Naive B cell (primary cell): ENCODE measurements around the gene CCDC71. TPM values are rescaled to one million over a fixed set of nuclear protein-coding genes. Genes with fewer than 3 reads are reported as not detected.
A peak's percentile ranks its signal among the peaks of the same experiment; 100 is the strongest.

Experiments used
- ATAC-seq, 2 donors: fragments of 150-1000 bp; cut with Tn5 transposase; 2 replicates each; pipeline ENCODE4 v1.10.0; 2021; ENCODE audit warnings: low read depth in 2 of 2, mild to moderate bottlenecking in 2 of 2, moderate library complexity in 2 of 2
- DNase-seq: peaks from one replicate; pipeline ENCODE4 v3.0.0; 2022
- H3K27ac Mint-ChIP-seq, 6 donors: one replicate each; pipeline ENCODE4 v1.8.0; 2020 to 2022; ENCODE audit warnings: mild to moderate bottlenecking in 6 of 6, mixed read lengths in 6 of 6, moderate library complexity in 5 of 6, inconsistent platforms in 2 of 6
- H3K27me3 Mint-ChIP-seq, 3 donors: one replicate each; pipeline ENCODE4 v1.8.0; 2021 to 2022; ENCODE audit warnings: mixed read lengths in 3 of 3, mild to moderate bottlenecking in 1 of 3
- H3K36me3 Mint-ChIP-seq, 2 donors: one replicate each; pipeline ENCODE4 v1.8.0; 2020 to 2022; ENCODE audit warnings: mixed read lengths in 2 of 2, inconsistent platforms in 1 of 2, mild to moderate bottlenecking in 1 of 2
- H3K4me1 Mint-ChIP-seq, 3 donors: one replicate each; pipeline ENCODE4 v1.8.0; 2020 to 2022; ENCODE audit warnings: mixed read lengths in 3 of 3, inconsistent platforms in 1 of 3, mild to moderate bottlenecking in 1 of 3, moderate library complexity in 1 of 3
- H3K4me3 Mint-ChIP-seq, 8 donors: one replicate each; pipeline ENCODE4 v1.8.0; 2020 to 2022; ENCODE audit warnings: mild to moderate bottlenecking in 8 of 8, mixed read lengths in 8 of 8, moderate library complexity in 8 of 8, inconsistent platforms in 2 of 8
- H3K9me3 Mint-ChIP-seq, 7 donors: one replicate each; pipeline ENCODE4 v1.8.0; 2020 to 2022; ENCODE audit warnings: mixed read lengths in 7 of 7, mild to moderate bottlenecking in 5 of 7, inconsistent platforms in 2 of 7, moderate library complexity in 1 of 7
- polyA plus RNA-seq, 6 donors: library from polyadenylated mRNA; unstranded; fragments of 300-500 nt; fragmentation: Illumina TruSeq; gene quantifications; one replicate each; pipeline ENCODE4 v1.2.3, GENCODE V29; 2021; ENCODE audit warnings: low read depth in 6 of 6

CCDC71 gene
- polyA plus RNA-seq, 6 donors from 2014 or later: 0.14 to 1.8 (median 1.3) TPM

- H3K4me3 Mint-ChIP-seq: peak overlapping the region in 4 of 8 donors; percentile 32 to 73 (median 51)
- ATAC-seq: no peak
- peaks cover 23 to 65% (median 56%) of the 10 kb centered on the region in 3 donors for H3K27me3 Mint-ChIP-seq
- no peaks in the 10 kb centered on the region for H3K9me3 Mint-ChIP-seq
- no peaks in the 10 kb centered on the region for H3K36me3 Mint-ChIP-seq
- DNase-seq: no peak
- peaks cover 8 to 10% (median 9%) of the 10 kb centered on the region in 3 donors for H3K4me1 Mint-ChIP-seq
- peak overlapping the region in 1 of 6 donors; percentile 30 for H3K27ac Mint-ChIP-seq
These were observed 32.7 kb downstream of the CCDC71 start for GRCh38 chr3:49133226-49133951.

DNA sequence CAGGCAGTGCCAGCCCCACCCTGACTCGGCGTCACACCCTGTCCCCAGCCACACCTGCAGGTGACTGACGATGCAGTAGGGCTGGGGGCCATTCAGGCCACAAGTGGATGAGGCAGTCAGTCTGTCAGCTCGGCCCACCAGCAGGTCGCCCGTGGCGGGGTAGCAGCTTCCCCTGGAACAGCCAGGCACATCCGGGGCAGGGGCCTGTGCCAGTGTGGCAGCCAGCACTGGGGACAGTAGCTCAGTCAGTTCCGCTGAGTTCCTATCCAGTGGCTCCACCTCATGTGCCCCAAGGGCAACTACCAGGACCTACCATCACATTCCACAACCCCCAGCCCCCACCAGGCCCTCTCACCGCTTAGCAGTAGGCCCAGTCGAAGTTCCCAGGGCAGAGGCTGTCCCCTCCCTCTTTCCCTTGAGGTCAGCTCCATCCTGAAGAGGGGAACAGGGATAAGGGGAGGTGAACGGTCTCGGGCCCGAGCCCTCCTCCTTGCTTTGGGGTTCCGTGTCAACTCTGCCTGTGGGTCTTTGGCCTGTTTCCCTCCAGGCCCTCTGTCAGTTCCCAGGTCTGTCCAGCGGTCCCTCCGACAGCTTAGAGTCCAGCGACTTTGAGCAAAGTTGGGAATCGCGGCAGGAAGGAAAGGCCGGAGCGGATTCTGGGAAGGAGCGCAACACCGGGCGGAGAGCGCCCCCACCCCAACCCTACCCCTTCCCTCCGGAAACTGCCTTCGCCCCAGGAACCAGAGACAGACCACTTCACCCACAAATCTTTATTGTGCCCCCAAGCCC lies 33.5 kb downstream of the CCDC71 start, which contains the start of gene LAMB2:
TSS of gene LAMB2 (minus strand) at position 614 of the 789 bp plus-strand sequence. CDS start at position 431, 183 bp downstream.
- ATAC-seq: peak; percentile 34 to 55
- H3K36me3 Mint-ChIP-seq: no peaks in the 10 kb centered on the region
- H3K4me3 Mint-ChIP-seq: peak within 1 kb of the TSS in 4 of 8 donors; percentile 32 to 73 (median 51)
- peaks cover 8 to 10% (median 9%) of the 10 kb centered on the region in 3 donors for H3K4me1 Mint-ChIP-seq
- peak within 1 kb of the TSS in 1 of 6 donors; percentile 30 for H3K27ac Mint-ChIP-seq
- peaks cover 23 to 58% (median 48%) of the 10 kb centered on the region in 3 donors for H3K27me3 Mint-ChIP-seq
- DNase-seq: no peak
- no peaks in the 10 kb centered on the region for H3K9me3 Mint-ChIP-seq

DNA sequence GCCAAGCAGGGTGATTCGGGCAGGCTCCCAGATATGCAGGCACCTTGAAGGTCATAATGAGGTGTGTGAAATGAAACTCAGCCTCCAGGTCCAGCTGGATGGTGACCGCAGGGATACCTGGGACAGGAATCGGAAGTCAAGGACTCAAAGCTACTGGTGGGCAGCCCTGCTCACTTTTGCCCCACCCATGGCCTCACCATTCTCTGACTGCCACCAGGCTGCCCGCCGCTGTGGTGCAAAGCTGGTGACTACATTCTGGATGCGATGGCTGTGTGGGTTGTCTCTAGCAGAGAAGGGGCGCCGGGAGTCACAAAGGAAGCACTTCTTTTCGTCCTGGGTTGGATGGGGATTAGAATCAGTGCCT lies 34.1 kb downstream of the CCDC71 start:
- no peaks in the 10 kb centered on the region for H3K36me3 Mint-ChIP-seq
- DNase-seq (no peak), ATAC-seq (no peak)
- H3K9me3 Mint-ChIP-seq: no peaks in the 10 kb centered on the region
- H3K4me1 Mint-ChIP-seq: peaks cover 8 to 10% (median 9%) of the 10 kb centered on the region in 3 donors
- no peak overlapping the region for H3K4me3 Mint-ChIP-seq
- H3K27me3 Mint-ChIP-seq: peaks cover 23 to 55% (median 43%) of the 10 kb centered on the region in 3 donors
- H3K27ac Mint-ChIP-seq: no peak overlapping the region

DNA sequence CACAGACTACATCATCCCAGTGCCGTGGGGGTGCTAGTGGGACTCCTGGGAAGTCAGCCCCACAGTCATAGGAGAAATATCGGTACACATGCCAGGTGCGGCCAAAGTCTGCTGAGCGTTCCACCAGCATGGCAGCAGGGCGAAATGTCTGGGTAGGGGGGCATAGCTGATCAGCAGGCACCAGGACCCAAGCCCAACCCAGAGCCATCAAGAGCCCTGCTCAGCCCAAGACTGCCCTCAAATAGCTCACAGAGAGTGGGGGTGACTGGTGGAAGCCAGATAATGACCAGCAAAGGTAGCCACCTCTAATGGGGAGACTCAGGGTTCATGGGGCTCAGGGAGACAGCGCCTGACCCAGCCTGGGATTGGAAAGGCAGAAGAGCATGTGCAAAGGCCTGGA lies 34.6 kb downstream of the CCDC71 start:
- Mint-ChIP-seq H3K4me1 (peaks cover 8 to 10% (median 9%) of the 10 kb centered on the region in 3 donors), H3K9me3 (no peaks in the 10 kb centered on the region), H3K36me3 (no peaks in the 10 kb centered on the region), H3K27ac (no peak overlapping the region), H3K27me3 (peaks cover 23 to 55% (median 43%) of the 10 kb centered on the region in 3 donors), H3K4me3 (peak overlapping the region in 1 of 8 donors; percentile 48)
- ATAC-seq (no peak), DNase-seq (no peak)

DNA sequence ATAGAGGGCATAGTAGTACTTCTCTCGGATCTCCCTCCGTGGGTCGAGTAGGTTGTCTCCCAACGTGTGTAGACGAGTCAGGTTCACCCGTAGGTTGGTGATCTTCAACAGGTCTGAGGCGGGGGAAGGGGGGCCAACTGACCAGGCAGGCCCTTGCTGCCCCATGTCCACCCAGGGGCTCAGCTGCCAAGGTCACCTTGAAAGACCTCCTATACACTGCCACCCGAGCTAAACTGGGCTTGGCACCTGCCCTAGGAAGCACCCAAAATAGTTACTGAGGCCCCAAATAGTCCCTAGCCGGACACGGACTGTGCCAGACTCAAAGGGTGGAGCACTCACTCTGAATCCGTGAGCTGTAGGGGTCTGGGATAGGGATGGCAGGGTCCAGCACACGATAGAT lies 35.1 kb downstream of the CCDC71 start:
- Mint-ChIP-seq H3K4me3 (no peak overlapping the region), H3K36me3 (no peaks in the 10 kb centered on the region), H3K9me3 (no peaks in the 10 kb centered on the region), H3K4me1 (peaks cover 8 to 10% (median 9%) of the 10 kb centered on the region in 3 donors), H3K27me3 (peaks cover 23 to 55% (median 43%) of the 10 kb centered on the region in 3 donors), H3K27ac (peak overlapping the region in 1 of 6 donors; percentile 59)
- no peak for DNase-seq
- no peak for ATAC-seq

DNA sequence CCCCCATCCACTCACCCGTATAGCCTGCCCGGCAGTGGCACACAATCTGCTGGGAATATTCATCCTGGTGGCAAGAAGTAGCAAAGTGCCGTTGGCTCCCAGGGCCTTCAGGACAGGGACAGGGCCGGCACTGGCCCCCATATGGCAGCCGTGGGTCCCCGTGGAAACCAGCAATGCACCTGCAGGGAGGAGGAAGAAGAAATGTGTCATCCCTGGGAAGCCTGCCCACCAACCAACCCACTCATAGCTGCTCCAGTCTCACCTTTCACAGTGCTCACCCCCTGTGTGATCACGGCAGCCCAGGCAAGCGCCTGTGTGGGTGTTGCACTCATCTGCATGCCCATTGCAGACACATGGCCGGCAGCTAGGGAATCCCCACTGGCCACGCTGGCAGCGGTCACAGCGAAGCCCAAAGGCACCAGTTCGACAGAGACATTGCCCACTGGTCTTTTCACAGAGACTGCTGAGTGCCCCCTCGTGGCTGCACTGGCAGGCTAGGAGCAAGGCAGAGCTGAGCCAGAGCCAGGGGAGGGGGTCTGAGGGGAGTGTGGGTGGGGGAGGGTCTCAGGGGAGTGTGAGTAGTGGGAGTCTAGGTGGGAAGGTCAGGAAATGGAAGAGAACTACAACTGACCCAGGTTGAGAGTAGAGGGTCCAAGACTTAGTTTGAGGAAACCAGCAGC lies 41.0 kb downstream of the CCDC71 start:
- Mint-ChIP-seq H3K9me3 (no peaks in the 10 kb centered on the region), H3K4me3 (no peak overlapping the region), H3K36me3 (no peaks in the 10 kb centered on the region), H3K27ac (peak overlapping the region in 1 of 6 donors; percentile 8), H3K4me1 (peaks cover under 1 to 6% (median 3%) of the 10 kb centered on the region in 3 donors), H3K27me3 (peaks cover 0 to 6% (median 0%) of the 10 kb centered on the region in 3 donors)
- DNase-seq: no peak
- ATAC-seq: no peak

GRCh38 chr3:49124203-49124602 lies 41.9 kb downstream of the CCDC71 start:
- Mint-ChIP-seq H3K9me3 (no peaks in the 10 kb centered on the region), H3K36me3 (no peaks in the 10 kb centered on the region), H3K4me1 (peaks cover 7 to 14% (median 12%) of the 10 kb centered on the region in 3 donors), H3K27me3 (peaks cover 0 to 2% (median 0%) of the 10 kb centered on the region in 3 donors), H3K27ac (no peak overlapping the region), H3K4me3 (peak overlapping the region in 1 of 8 donors; percentile 18)
- DNase-seq (no peak), ATAC-seq (no peak)

DNA sequence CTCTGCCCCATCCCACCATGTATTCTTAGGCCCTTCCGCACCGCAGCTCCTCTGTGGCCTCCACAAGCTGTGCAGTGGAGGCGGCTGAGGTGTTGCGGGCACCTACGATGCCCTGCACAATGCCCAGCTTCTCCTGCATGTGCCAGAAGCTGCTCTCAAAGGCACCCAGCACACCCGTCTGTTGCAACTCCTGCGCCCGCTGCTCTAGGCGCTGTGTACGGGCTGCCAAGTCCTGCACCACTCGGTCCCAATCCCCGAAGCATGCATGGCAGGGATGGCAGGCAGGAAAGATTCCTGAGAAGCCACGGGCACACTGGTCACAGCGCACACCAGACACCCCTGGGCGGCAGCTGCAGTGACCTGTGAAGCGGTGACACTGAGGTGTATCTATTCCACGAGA lies 42.4 kb downstream of the CCDC71 start:
- ATAC-seq (no peak), DNase-seq (no peak)
- H3K4me1 Mint-ChIP-seq: peaks cover 11 to 19% (median 16%) of the 10 kb centered on the region in 3 donors
- H3K36me3 Mint-ChIP-seq: no peaks in the 10 kb centered on the region
- H3K4me3 Mint-ChIP-seq: peak overlapping the region in 1 of 8 donors; percentile 89
- no peaks in the 10 kb centered on the region for H3K9me3 Mint-ChIP-seq
- H3K27ac Mint-ChIP-seq: no peak overlapping the region
- H3K27me3 Mint-ChIP-seq: no peaks in the 10 kb centered on the region

- Mint-ChIP-seq H3K4me1 (peaks cover 11 to 20% (median 16%) of the 10 kb centered on the region in 3 donors), H3K27me3 (no peaks in the 10 kb centered on the region), H3K9me3 (no peaks in the 10 kb centered on the region), H3K27ac (peak overlapping the region in 1 of 6 donors; percentile 53), H3K4me3 (peak overlapping the region in 2 of 8 donors; percentile 33 to 89), H3K36me3 (no peaks in the 10 kb centered on the region)
- DNase-seq: no peak
- no peak for ATAC-seq
These were observed 43.1 kb downstream of the CCDC71 start for GRCh38 chr3:49122886-49123545.

DNA sequence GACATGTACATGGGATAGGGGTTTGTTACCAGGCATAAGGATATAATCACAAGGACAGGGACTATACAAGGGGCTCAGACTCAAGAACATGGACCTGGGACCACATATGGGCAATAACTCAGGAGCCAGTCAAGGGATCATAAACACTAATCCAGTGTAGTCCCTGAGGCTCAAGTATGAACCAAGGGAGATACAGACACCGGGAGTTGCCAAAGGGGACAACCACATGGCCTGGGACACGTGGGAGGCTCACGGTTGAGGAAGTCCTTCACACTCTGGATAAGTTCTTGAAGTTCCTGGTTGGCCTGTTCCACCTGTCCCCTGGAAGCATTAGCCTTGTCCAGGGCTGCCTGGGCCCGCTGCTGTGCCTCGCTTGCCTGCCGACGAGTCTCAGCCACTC lies 43.7 kb downstream of the CCDC71 start:
- Mint-ChIP-seq H3K27me3 (no peaks in the 10 kb centered on the region), H3K27ac (peak overlapping the region in 4 of 6 donors; percentile 21 to 86 (median 40)), H3K4me1 (peaks cover 11 to 20% (median 16%) of the 10 kb centered on the region in 3 donors), H3K9me3 (no peaks in the 10 kb centered on the region), H3K4me3 (peak overlapping the region in 4 of 8 donors; percentile 57 to 93 (median 84)), H3K36me3 (no peaks in the 10 kb centered on the region)
- no peak for ATAC-seq
- no peak for DNase-seq

- Mint-ChIP-seq H3K4me1 (peaks cover 11 to 20% (median 16%) of the 10 kb centered on the region in 3 donors), H3K36me3 (no peaks in the 10 kb centered on the region), H3K9me3 (no peaks in the 10 kb centered on the region), H3K27me3 (no peaks in the 10 kb centered on the region), H3K27ac (peak overlapping the region; percentile 44 to 92 (median 82)), H3K4me3 (peak overlapping the region in 7 of 8 donors; percentile 57 to 93 (median 86))
- ATAC-seq (no peak), DNase-seq (no peak)
These were observed 44.1 kb downstream of the CCDC71 start for GRCh38 chr3:49122022-49122421.

DNA sequence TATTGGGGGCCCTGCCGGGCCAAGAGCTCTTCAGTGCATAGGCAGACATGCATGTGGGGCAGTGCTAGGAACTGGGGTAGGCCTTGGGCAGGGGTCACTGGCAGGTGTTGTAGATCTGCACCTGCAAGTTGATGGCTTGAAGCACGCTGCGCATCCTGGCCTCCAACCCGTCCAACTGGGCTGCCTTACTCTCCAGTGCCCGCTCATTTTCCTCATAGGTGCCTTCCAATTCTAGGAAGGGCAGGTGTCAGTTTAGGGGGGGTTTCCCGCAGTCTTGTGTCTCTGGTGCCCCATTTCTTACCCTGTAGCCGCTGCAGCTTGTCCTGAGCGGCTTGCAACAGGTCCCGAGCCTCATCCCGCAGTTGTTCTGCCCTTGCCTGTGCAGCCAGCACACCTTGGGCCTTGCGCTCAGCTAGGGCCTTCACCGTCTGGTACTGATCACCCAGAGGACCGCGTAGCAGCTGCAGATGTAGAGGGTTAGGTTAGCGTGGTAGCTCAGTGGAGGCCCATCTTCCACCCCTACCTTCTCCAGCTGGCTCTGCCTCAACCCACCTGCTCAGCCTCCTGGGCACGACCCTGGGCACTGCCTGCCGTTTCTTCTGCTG lies 44.9 kb downstream of the CCDC71 start:
- Mint-ChIP-seq H3K27me3 (no peaks in the 10 kb centered on the region), H3K4me1 (peaks cover 11 to 20% (median 16%) of the 10 kb centered on the region in 3 donors), H3K36me3 (peaks cover 0 to 5% of the 10 kb centered on the region in 2 donors), H3K9me3 (no peaks in the 10 kb centered on the region), H3K27ac (peak overlapping the region; percentile 85 to 92 (median 88)), H3K4me3 (peak overlapping the region; percentile 79 to 93 (median 88))
- no peak for DNase-seq
- no peak for ATAC-seq
